NCI-H2196 (cell line): ENCODE measurements around the gene TCP11.
A peak's percentile ranks its signal among the peaks of the same experiment; 100 is the strongest.
"Not testable (repeated sequence)": the region's sequence is repeated elsewhere in the genome, so short reads cannot be mapped to it uniquely, and the experiment has no call there.

Experiments
- DNase-seq: peaks from one replicate; lab custom pipeline; 2025; ENCODE audit not compliant: unreplicated experiment; lab: John Stamatoyannopoulos, UW

The TCP11 gene

GRCh38 chr6:35148167-35148741 is 7.1 kb upstream of the TCP11 start:
- DNase-seq: no peak

- no peak for DNase-seq
Observed at GRCh38 chr6:35147486-35147885, 6.3 kb upstream of the TCP11 start.

GRCh38 chr6:35147026-35147425 is 5.9 kb upstream of the TCP11 start:
- no peak for DNase-seq

GRCh38 chr6:35146453-35146852 is 5.3 kb upstream of the TCP11 start:
- peak; percentile 37 for DNase-seq

- DNase-seq: no peak
Observed at GRCh38 chr6:35145757-35146156, 4.6 kb upstream of the TCP11 start.

- no peak for DNase-seq
Observed at GRCh38 chr6:35142588-35143569, 1.7 kb upstream of the TCP11 start.

GRCh38 chr6:35140639-35141006 is 516 bp downstream of the TCP11 start:
- DNase-seq: no peak

- peak; percentile 67 for DNase-seq
Observed at GRCh38 chr6:35139924-35140638, 1.1 kb downstream of the TCP11 start.

- no peak for DNase-seq
Observed at GRCh38 chr6:35139470-35139869, 1.7 kb downstream of the TCP11 start.

GRCh38 chr6:35138191-35138590 is 2.9 kb downstream of the TCP11 start:
- not testable (repeated sequence) for DNase-seq

- DNase-seq: no peak
Observed at GRCh38 chr6:35136185-35136584, 5.0 kb downstream of the TCP11 start.

GRCh38 chr6:35128496-35128895 is 12.6 kb downstream of the TCP11 start:
- no peak for DNase-seq

GRCh38 chr6:35128042-35128441 is 13.1 kb downstream of the TCP11 start:
- DNase-seq: no peak

GRCh38 chr6:35124356-35124755 is 16.8 kb downstream of the TCP11 start:
- DNase-seq: no peak

- DNase-seq: no peak
Observed at GRCh38 chr6:35120746-35121145, 20.4 kb downstream of the TCP11 start.

GRCh38 chr6:35108309-35108885 is 32.7 kb downstream of the TCP11 start:
- DNase-seq: no peak

GRCh38 chr6:35107761-35108160 is 33.4 kb downstream of the TCP11 start:
- peak; percentile 7 for DNase-seq

GRCh38 chr6:35107208-35107607 is 33.9 kb downstream of the TCP11 start:
- not testable (repeated sequence) for DNase-seq

GRCh38 chr6:35106061-35106460 is 35.1 kb downstream of the TCP11 start:
- DNase-seq: not testable (repeated sequence)

- DNase-seq: no peak
Observed at GRCh38 chr6:35105078-35105477, 36.1 kb downstream of the TCP11 start.

- no peak for DNase-seq
Observed at GRCh38 chr6:35099116-35099515, 42.0 kb downstream of the TCP11 start.
